IPS-20b (cell line): ENCODE results near the gene PIRT.

Experiments used
- H3K27ac ChIP-seq: one replicate; pipeline ENCODE4 v1.5.1; 2013; ENCODE audit warnings: low read length
- H3K27me3 ChIP-seq: 2 replicates; pipeline ENCODE4 v1.6.1; 2013; ENCODE audit warnings: mild to moderate bottlenecking, low read length, inconsistent platforms; ENCODE audit not compliant: insufficient read depth
- H3K36me3 ChIP-seq: 2 replicates; pipeline ENCODE4 v1.6.1; 2013; ENCODE audit warnings: low read depth, mild to moderate bottlenecking, inconsistent platforms, low read length, moderate library complexity; ENCODE audit not compliant: insufficient read depth
- H3K4me1 ChIP-seq: 2 replicates; pipeline ENCODE4 v1.6.1; 2013; ENCODE audit warnings: mild to moderate bottlenecking, control low read depth, inconsistent platforms, low read length, moderate library complexity; ENCODE audit not compliant: insufficient read depth
- H3K4me3 ChIP-seq: 2 replicates; pipeline ENCODE4 v1.5.1; 2013; ENCODE audit warnings: mild to moderate bottlenecking, low read length, inconsistent platforms
- H3K9ac ChIP-seq: 2 replicates; pipeline ENCODE4 v1.6.1; 2013; ENCODE audit warnings: low read depth, mild to moderate bottlenecking, inconsistent platforms, low read length, moderate library complexity
- H3K9me3 ChIP-seq: 2 replicates; pipeline ENCODE4 v1.6.1; 2013; ENCODE audit warnings: mild to moderate bottlenecking, low read depth, low read length, inconsistent platforms; ENCODE audit not compliant: insufficient read depth

The PIRT gene

GRCh38 chr17:10815319-10815718, 22.6 kb downstream of the PIRT start:
- Histone ChIP-seq H3K27me3 (no peaks in the 10 kb centered on the region), H3K36me3 (no peaks in the 10 kb centered on the region), H3K9me3 (no peaks in the 10 kb centered on the region), H3K4me1 (no peaks in the 10 kb centered on the region), H3K4me3 (no peak overlapping the region), H3K27ac (no peak overlapping the region), H3K9ac (no peak overlapping the region)

GRCh38 chr17:10814075-10814474, 23.8 kb downstream of the PIRT start:
- no peak overlapping the region for H3K4me3 ChIP-seq
- H3K4me1 ChIP-seq: no peaks in the 10 kb centered on the region

GRCh38 chr17:10812674-10813073, 25.2 kb downstream of the PIRT start:
- no peaks in the 10 kb centered on the region for H3K27me3 ChIP-seq
- no peak overlapping the region for H3K4me3 ChIP-seq
- no peak overlapping the region for H3K9ac ChIP-seq

More at GRCh38 chr17:10814075-10814474, 23.8 kb downstream of the PIRT start:
- H3K36me3 ChIP-seq: no peaks in the 10 kb centered on the region
- no peaks in the 10 kb centered on the region for H3K27me3 ChIP-seq
- no peaks in the 10 kb centered on the region for H3K9me3 ChIP-seq
- H3K27ac ChIP-seq: no peak overlapping the region
- no peak overlapping the region for H3K9ac ChIP-seq

GRCh38 chr17:10809605-10810004, 28.3 kb downstream of the PIRT start:
- Histone ChIP-seq H3K4me1 (no peaks in the 10 kb centered on the region), H3K27me3 (no peaks in the 10 kb centered on the region), H3K4me3 (no peak overlapping the region), H3K9ac (no peak overlapping the region), H3K36me3 (no peaks in the 10 kb centered on the region), H3K9me3 (no peaks in the 10 kb centered on the region), H3K27ac (no peak overlapping the region)

More at GRCh38 chr17:10812674-10813073, 25.2 kb downstream of the PIRT start:
- Histone ChIP-seq H3K36me3 (no peaks in the 10 kb centered on the region), H3K27ac (no peak overlapping the region), H3K9me3 (no peaks in the 10 kb centered on the region), H3K4me1 (no peaks in the 10 kb centered on the region)

- Histone ChIP-seq H3K36me3 (no peaks in the 10 kb centered on the region), H3K27me3 (no peaks in the 10 kb centered on the region), H3K9ac (no peak overlapping the region), H3K27ac (no peak overlapping the region), H3K9me3 (no peaks in the 10 kb centered on the region), H3K4me1 (no peaks in the 10 kb centered on the region), H3K4me3 (no peak overlapping the region)
These were observed 30.2 kb downstream of the PIRT start for GRCh38 chr17:10807704-10808128.

- Histone ChIP-seq H3K27ac (no peak overlapping the region), H3K4me1 (no peaks in the 10 kb centered on the region), H3K9me3 (no peaks in the 10 kb centered on the region), H3K4me3 (no peak overlapping the region), H3K9ac (no peak overlapping the region), H3K27me3 (no peaks in the 10 kb centered on the region), H3K36me3 (no peaks in the 10 kb centered on the region)
These were observed 31.2 kb downstream of the PIRT start for GRCh38 chr17:10806545-10807262.

GRCh38 chr17:10805911-10806310, 32.0 kb downstream of the PIRT start:
- no peaks in the 10 kb centered on the region for H3K27me3 ChIP-seq

GRCh38 chr17:10804546-10804945, 33.3 kb downstream of the PIRT start:
- Histone ChIP-seq H3K4me1 (no peaks in the 10 kb centered on the region), H3K4me3 (no peak overlapping the region), H3K9ac (no peak overlapping the region), H3K36me3 (no peaks in the 10 kb centered on the region), H3K27me3 (no peaks in the 10 kb centered on the region), H3K9me3 (no peaks in the 10 kb centered on the region), H3K27ac (no peak overlapping the region)

More at GRCh38 chr17:10805911-10806310, 32.0 kb downstream of the PIRT start:
- Histone ChIP-seq H3K9ac (no peak overlapping the region), H3K36me3 (no peaks in the 10 kb centered on the region), H3K9me3 (no peaks in the 10 kb centered on the region), H3K4me1 (no peaks in the 10 kb centered on the region), H3K4me3 (no peak overlapping the region), H3K27ac (no peak overlapping the region)

GRCh38 chr17:10803830-10804475, 33.9 kb downstream of the PIRT start, which contains the start of gene TMEM238L:
Gene TMEM238L, minus strand, starts transcription at chr17:10804099. Its CDS starts 136 bp downstream, at chr17:10803963.
- Histone ChIP-seq H3K9me3 (no peaks in the 10 kb centered on the region), H3K27ac (no peak within 1 kb of the TSS), H3K4me3 (no peak within 1 kb of the TSS), H3K9ac (no peak within 1 kb of the TSS), H3K4me1 (no peaks in the 10 kb centered on the region), H3K36me3 (no peaks in the 10 kb centered on the region), H3K27me3 (no peaks in the 10 kb centered on the region)

GRCh38 chr17:10803350-10803749, 34.5 kb downstream of the PIRT start:
- Histone ChIP-seq H3K9ac (no peak overlapping the region), H3K27ac (no peak overlapping the region), H3K4me3 (no peak overlapping the region), H3K36me3 (no peaks in the 10 kb centered on the region), H3K9me3 (no peaks in the 10 kb centered on the region), H3K4me1 (no peaks in the 10 kb centered on the region), H3K27me3 (no peaks in the 10 kb centered on the region)

- H3K27me3 ChIP-seq: no peaks in the 10 kb centered on the region
- H3K4me3 ChIP-seq: no peak overlapping the region
- H3K4me1 ChIP-seq: no peaks in the 10 kb centered on the region
- H3K9ac ChIP-seq: no peak overlapping the region
- H3K27ac ChIP-seq: no peak overlapping the region
- no peaks in the 10 kb centered on the region for H3K9me3 ChIP-seq
- no peaks in the 10 kb centered on the region for H3K36me3 ChIP-seq
These were observed 35.2 kb downstream of the PIRT start for GRCh38 chr17:10802496-10803284.
